Muscle of leg (tissue), 11 donors: ENCODE results near the gene CLIC6. TPM values are rescaled to one million over a fixed set of nuclear protein-coding genes. Genes with fewer than 3 reads are reported as not detected.

Source experiments
- DNase-seq: peaks from one replicate; pipeline ENCODE4 v3.0.0; 2013
- H3K27ac ChIP-seq: one replicate; pipeline ENCODE4 v1.5.1; 2013; ENCODE audit warnings: mild to moderate bottlenecking, low read length, control low read depth
- H3K27me3 ChIP-seq: one replicate; pipeline ENCODE4 v1.6.1; 2013; ENCODE audit warnings: low read length; ENCODE audit not compliant: control insufficient read depth, insufficient read depth
- H3K36me3 ChIP-seq: one replicate; pipeline ENCODE4 v1.6.1; 2013; ENCODE audit warnings: low read length; ENCODE audit not compliant: control insufficient read depth, insufficient read depth
- H3K4me1 ChIP-seq: one replicate; pipeline ENCODE4 v1.6.1; 2013; ENCODE audit warnings: low read length; ENCODE audit not compliant: control insufficient read depth, insufficient read depth
- H3K4me3 ChIP-seq: one replicate; pipeline ENCODE4 v1.5.1; 2013; ENCODE audit warnings: low read length, control low read depth
- H3K9me3 ChIP-seq: replicated peaks from 2 replicates; pipeline ENCODE4 v1.6.1; 2013; ENCODE audit warnings: low read depth, low read length; ENCODE audit not compliant: control insufficient read depth
- WGBS: methylation state at CpG from one replicate; pipeline ENCODE4 v1.1.5; 2013; ENCODE audit warnings: missing lambda C conversion rate; ENCODE audit not compliant: insufficient coverage; 5-methylcytosine and 5-hydroxymethylcytosine counted together
- polyA plus RNA-seq, 8 donors: library from polyadenylated mRNA; unstranded; fragments of 120-200 nt; gene quantifications; one replicate each; pipeline versions ENCODE4 v1.2.1 to v1.2.3, GENCODE V29; 2013; ENCODE audit warnings: inconsistent platforms in 1 of 8, low replicate concordance in 1 of 8; ENCODE audit not compliant: insufficient read length in 8 of 8, insufficient read depth in 1 of 8
- total RNA-seq: library from RNA; stranded (reverse); fragments of 120-200 nt; gene quantifications from one replicate; pipeline ENCODE4 v1.2.4, GENCODE V29; 2013

The CLIC6 gene
- total and polyA plus RNA-seq, 9 donors, result 0.04 to 1.8 (median 0.05) TPM; not detected in 2

DNA sequence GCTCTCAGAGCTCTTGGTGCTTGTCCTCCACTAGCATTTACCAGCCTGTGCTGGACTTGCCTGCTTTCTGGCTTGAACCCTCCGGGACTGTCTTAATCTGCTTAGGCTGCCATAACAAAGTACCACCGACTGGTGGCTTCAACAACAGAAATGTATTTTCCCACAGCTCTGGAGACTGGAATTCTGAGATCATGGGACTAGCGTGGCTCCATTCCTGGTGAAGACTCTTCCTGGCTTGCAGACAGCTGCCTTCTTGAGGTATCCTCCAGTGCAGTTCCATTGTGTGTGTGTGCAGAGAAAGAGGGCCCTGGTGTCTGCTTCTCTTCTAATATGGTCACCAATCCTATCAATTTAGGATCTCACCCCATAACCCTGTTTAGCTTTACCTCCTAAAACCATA lies 31.8 kb upstream of the CLIC6 start:
- no peak overlapping the region for H3K4me3 ChIP-seq
- no peaks in the 10 kb centered on the region for H3K9me3 ChIP-seq
- H3K36me3 ChIP-seq, result no peaks in the 10 kb centered on the region
- H3K27me3 ChIP-seq, result peaks cover 14% of the 10 kb centered on the region
- 100% methylated on average over 1 of the region's 3 CpGs for WGBS
- no peak for DNase-seq
- H3K4me1 ChIP-seq, result no peaks in the 10 kb centered on the region
- no peak overlapping the region for H3K27ac ChIP-seq

DNA sequence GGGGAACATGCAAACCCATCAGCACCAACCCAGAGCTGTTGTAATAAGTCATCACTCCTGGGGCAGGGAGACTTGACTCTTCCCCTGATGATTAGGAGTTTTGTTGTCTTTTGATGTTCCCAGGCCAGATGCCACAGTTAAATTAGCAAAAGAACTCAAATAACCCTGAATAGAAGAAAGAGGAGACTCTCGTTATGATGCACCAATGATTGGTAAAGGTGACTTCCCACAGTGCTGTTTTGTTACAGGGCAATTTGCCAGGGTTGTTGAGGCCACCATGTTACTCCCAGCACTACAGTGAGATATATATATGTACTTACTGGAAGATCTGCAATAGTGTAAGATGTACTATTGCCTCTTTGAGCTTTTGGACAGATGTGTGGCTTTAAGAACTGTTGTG lies 29.5 kb upstream of the CLIC6 start:
- DNase-seq, result no peak
- H3K36me3 ChIP-seq, result no peaks in the 10 kb centered on the region
- peaks cover 10% of the 10 kb centered on the region for H3K27me3 ChIP-seq
- no peaks in the 10 kb centered on the region for H3K9me3 ChIP-seq
- H3K27ac ChIP-seq, result no peak overlapping the region
- H3K4me1 ChIP-seq, result no peaks in the 10 kb centered on the region
- H3K4me3 ChIP-seq, result no peak overlapping the region
- no CpG with 5 or more reads among the region's 1 CpG for WGBS

DNA sequence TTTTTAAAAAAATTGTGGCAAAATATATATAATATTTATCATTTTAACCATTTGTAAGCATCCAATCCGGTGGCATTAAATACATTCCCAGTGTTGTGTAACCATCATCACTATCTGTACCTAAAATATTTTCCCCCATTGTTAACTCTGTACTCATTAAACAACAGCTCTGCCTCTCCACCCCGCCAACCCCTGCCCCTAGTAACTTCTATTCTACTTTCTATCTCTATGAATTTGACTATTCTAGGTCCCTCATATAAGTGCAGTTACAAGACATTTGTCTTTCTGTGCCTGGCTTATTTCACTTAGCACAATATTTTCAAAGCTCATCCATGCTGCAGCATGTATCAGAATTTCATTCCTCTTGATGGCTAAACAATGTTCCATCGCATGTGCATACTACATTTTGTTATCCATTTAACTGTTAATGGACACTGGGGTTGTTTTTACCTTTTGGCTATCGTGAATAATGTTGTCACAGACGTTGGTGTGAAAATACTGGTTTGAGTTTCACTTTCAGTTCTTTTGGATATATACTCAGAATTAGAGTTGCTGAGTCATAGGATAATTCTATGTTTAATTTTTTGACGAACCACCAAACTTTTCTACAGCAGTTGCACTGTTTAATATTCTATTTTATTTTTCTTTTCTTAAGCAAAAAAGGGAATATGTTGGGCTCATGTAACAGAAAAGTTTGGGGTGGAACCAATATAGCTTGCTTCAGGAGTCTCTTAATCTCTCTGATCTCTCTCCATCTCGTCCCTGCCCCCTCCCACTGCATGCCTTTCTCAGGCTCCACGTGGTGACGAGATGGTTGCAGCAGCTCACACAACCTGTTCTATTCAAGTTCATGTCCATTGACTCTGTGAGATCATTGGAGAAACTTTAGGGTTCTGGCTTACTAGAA lies 28.7 kb upstream of the CLIC6 start:
- Histone ChIP-seq H3K36me3 (no peaks in the 10 kb centered on the region), H3K4me3 (no peak overlapping the region), H3K4me1 (no peaks in the 10 kb centered on the region), H3K9me3 (no peaks in the 10 kb centered on the region), H3K27me3 (peaks cover 6% of the 10 kb centered on the region), H3K27ac (no peak overlapping the region)
- no peak for DNase-seq
- 95% methylated on average over 2 of the region's 9 CpGs for WGBS

DNA sequence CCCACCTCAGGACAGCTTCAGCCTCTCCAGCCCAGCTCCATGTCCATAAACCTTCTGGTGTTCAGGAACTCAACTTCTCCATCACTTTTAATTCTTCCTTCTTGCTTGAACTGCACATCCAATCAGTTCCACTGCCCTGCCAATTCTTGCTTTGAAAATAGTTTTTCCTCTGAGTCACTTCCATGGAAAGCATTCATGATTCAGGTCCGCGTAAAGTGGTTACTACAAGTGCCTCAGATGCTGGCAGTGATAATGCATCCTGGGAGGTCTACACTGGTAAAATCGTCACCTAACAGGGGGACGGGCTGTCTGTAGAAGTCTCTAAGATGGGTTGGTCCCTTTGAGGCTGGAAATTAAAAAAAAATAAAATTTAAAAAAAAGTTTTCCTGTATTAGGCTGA lies 27.9 kb upstream of the CLIC6 start:
- H3K9me3 ChIP-seq, result no peaks in the 10 kb centered on the region
- H3K4me1 ChIP-seq, result no peaks in the 10 kb centered on the region
- WGBS, result 86% methylated on average over 4 of the region's 4 CpGs
- peaks cover 2% of the 10 kb centered on the region for H3K27me3 ChIP-seq
- DNase-seq, result no peak
- H3K27ac ChIP-seq, result no peak overlapping the region
- no peaks in the 10 kb centered on the region for H3K36me3 ChIP-seq
- no peak overlapping the region for H3K4me3 ChIP-seq

DNA sequence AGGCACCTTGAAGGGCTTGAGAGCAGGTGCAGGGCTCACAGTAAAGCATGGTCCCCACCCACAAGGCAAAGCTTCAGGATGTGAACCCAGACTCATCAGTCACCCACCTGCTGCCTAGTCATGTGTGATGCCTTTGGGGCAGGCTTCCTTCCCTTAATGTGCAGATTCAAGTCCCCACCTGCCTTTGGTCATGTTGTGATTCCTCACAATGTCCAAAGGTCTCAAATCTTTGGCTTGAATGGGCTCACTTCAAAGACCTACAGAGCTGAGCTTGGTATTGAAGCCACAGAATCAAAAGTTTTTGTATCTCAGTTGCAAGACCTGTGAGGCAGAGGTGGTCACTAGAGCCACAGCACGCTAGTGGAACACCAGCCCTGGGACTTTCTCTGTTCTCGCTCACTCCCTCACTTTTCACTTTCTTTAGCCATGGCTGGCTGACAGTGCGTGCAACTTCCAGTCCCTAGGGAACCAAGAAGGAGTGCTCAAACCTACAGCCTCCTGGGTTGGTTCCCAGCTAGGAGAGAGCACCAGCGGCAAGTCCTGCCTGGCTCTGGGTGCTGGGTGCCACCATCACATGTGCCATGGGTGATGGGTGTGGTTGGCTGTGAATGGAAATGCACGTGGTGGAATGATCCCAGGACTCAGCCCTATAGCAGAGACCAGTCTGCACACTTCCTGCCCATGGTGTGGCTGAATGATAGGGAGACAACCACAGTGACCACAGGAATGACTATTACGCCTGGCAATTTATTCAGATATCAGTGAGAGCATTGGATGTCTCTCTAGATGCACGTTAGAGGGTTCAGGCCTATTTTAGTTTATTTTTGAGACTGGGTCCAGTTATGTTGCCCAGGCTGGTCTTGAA lies 26.4 kb upstream of the CLIC6 start:
- 80% methylated on average over 6 of the region's 7 CpGs for WGBS
- Histone ChIP-seq H3K4me1 (no peaks in the 10 kb centered on the region), H3K27me3 (peaks cover 6% of the 10 kb centered on the region), H3K4me3 (no peak overlapping the region), H3K9me3 (no peaks in the 10 kb centered on the region), H3K36me3 (no peaks in the 10 kb centered on the region), H3K27ac (no peak overlapping the region)
- DNase-seq, result no peak

DNA sequence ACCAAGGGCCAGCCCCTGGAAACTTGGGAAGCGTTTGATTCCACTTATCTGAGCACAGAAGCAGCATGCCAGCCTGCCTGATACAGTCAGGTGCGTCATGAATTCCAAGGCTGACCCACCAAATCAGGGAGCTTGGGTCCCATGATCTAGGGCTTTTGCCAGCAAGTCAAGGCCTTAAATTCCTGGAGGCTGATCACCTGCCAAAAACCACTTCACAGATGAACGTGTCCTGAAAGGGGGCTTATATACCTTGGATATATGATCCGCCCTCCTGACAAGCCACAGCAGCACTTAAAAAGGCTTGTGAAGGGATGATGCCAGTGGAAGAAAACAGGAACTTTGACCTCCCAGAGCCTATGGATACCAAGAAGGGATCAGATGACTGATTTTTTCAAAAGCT lies 24.0 kb upstream of the CLIC6 start:
- DNase-seq, result no peak
- Histone ChIP-seq H3K4me1 (no peaks in the 10 kb centered on the region), H3K27ac (no peak overlapping the region), H3K4me3 (no peak overlapping the region), H3K27me3 (peaks cover 6% of the 10 kb centered on the region), H3K36me3 (no peaks in the 10 kb centered on the region), H3K9me3 (no peaks in the 10 kb centered on the region)
- 67% methylated on average over 2 of the region's 4 CpGs for WGBS

DNA sequence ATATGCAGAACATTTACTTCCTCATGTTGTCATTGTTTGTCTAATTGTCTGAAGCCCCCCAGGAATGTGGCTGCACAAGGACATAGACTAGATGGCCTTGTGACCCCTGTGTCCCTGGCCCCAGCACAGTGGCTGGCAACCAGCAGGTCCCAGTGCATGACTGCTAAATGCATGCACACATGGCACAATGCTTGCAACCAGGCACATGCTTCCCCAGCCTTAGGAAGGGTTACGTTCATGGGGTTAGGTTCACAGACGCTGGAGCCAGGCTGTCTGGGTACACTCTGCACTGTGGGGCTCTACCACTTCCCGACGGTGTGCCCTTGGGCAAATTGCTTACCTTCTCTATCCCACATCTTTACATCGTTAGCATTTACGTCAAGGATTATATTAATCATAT lies 21.2 kb upstream of the CLIC6 start:
- Histone ChIP-seq H3K27ac (no peak overlapping the region), H3K4me1 (no peaks in the 10 kb centered on the region), H3K9me3 (peaks cover 6% of the 10 kb centered on the region), H3K4me3 (no peak overlapping the region), H3K27me3 (peaks cover 6% of the 10 kb centered on the region), H3K36me3 (no peaks in the 10 kb centered on the region)
- WGBS, result 93% methylated on average over 2 of the region's 6 CpGs
- DNase-seq, result no peak

DNA sequence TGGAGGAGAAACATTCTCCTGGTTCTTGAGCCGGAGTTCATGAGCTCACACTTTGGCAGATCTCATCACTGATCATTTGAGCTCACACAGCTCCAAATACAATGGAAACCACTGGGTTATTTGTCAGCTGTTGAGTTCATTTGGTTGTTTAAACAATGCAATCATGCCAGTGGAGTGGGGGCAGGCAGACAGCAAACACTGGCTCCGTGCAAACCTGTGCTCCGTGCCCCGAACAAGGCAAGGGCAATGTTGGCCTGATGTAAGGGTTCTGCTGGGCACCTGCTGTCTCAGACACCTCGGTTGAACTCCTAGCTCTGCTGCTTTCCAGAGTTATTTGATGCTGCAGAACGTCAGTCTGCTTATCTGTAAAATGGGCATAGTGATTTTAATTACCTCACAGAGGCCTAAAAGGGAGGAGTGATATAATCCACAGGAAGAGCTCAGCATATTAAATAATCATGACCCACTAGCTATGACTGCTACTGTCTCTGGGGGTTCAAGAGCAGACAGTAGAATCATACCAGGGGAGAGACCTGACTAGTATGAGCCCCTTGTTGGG lies 20.0 kb upstream of the CLIC6 start:
- H3K27me3 ChIP-seq, result peaks cover 6% of the 10 kb centered on the region
- 85% methylated on average over 3 of the region's 6 CpGs for WGBS

DNA sequence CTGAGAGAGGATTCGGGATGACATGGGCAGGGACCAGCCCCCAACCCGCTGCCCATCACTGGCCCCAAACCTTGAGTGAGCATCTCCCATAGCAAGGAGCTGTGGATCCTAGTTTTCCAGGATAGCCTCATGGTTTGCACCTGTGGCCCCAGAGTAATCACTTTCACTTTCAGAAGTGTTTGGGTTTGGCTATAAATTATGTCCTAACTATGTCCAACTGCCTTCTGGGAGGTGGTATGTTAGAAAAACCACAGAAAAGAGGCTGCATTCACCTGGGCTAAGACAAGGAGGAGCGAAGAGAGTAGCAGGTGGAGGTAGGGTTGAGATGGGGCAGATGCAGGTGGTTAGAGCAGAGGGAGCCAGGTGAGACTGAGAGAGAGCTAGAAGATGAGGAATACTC lies 19.4 kb upstream of the CLIC6 start:
- H3K4me1 ChIP-seq, result no peaks in the 10 kb centered on the region
- peaks cover 6% of the 10 kb centered on the region for H3K27me3 ChIP-seq
- H3K36me3 ChIP-seq, result no peaks in the 10 kb centered on the region
- no peak for DNase-seq
- H3K4me3 ChIP-seq, result no peak overlapping the region
- peaks cover 6% of the 10 kb centered on the region for H3K9me3 ChIP-seq
- H3K27ac ChIP-seq, result no peak overlapping the region
- WGBS, result 100% methylated on average over 3 of the region's 3 CpGs

More for the DNA sequence above, 20.0 kb upstream of the CLIC6 start:
- peaks cover 6% of the 10 kb centered on the region for H3K9me3 ChIP-seq
- no peak overlapping the region for H3K27ac ChIP-seq
- no peak overlapping the region for H3K4me3 ChIP-seq
- no peak for DNase-seq
- no peaks in the 10 kb centered on the region for H3K36me3 ChIP-seq
- no peaks in the 10 kb centered on the region for H3K4me1 ChIP-seq

DNA sequence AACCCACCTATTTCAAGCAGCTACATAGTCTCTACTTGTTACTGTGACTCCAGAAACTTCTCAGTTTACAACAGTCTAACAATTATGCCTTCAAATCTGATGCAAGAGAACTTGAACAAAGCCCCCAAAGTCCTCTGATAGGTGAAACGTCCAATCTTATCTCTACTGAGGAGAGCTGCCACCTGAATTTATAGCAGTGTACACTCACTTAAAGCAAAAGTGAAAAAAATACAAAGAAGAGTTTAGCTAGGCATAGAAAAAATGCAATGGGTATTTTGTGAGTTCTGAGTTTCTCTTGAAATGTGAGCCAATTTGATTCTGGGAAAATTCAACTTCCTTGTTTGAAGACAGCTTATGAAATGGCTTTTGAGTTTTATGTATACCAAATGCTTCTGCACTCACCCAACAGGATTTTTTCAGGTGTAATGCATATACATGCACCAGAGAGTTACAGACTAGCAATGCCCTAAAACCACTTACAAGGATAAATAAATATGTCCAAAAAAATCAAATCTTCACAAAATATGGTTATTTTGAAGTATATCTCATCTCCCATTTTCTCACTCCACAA lies 17.8 kb upstream of the CLIC6 start:
- no CpG with 5 or more reads among the region's 1 CpG for WGBS
- H3K27ac ChIP-seq, result no peak overlapping the region
- peaks cover 4% of the 10 kb centered on the region for H3K27me3 ChIP-seq
- peaks cover 6% of the 10 kb centered on the region for H3K9me3 ChIP-seq
- H3K36me3 ChIP-seq, result no peaks in the 10 kb centered on the region
- H3K4me3 ChIP-seq, result no peak overlapping the region
- no peaks in the 10 kb centered on the region for H3K4me1 ChIP-seq
- no peak for DNase-seq
